Muscle of back (tissue), 11 donors: Measurements from ENCODE around the gene PRR19. TPM values are rescaled to one million over a fixed set of nuclear protein-coding genes. Genes with fewer than 3 reads are reported as not detected.
A peak's percentile ranks its signal among the peaks of the same experiment; 100 is the strongest.

Experiments
- DNase-seq, 3 donors: peaks; one replicate each; pipeline versions ENCODE4 v3.0.0 to v3.0.0-alpha.2; 2013
- polyA plus RNA-seq, 10 donors: library from polyadenylated mRNA; unstranded; fragments of 120-200 nt; gene quantifications; one replicate each; pipeline ENCODE4 v1.2.1, GENCODE V29; 2013; ENCODE audit not compliant: insufficient read length in 10 of 10

PRR19 gene
- polyA plus RNA-seq, 10 donors, result 0.47 to 1.8 (median 0.78) TPM

- peak in 1 of 3 donors; percentile 43 for DNase-seq
Measured at GRCh38 chr19:42270346-42271044, 31.4 kb upstream of the PRR19 start.

GRCh38 chr19:42271045-42271419 lies 30.9 kb upstream of the PRR19 start:
- DNase-seq, result no peak

GRCh38 chr19:42271861-42272534 lies 29.9 kb upstream of the PRR19 start:
- no peak for DNase-seq

- no peak for DNase-seq
Measured at GRCh38 chr19:42272535-42272897, 29.4 kb upstream of the PRR19 start.

GRCh38 chr19:42272989-42273406 lies 28.9 kb upstream of the PRR19 start:
- no peak for DNase-seq

GRCh38 chr19:42273407-42274064 lies 28.4 kb upstream of the PRR19 start:
- no peak for DNase-seq

GRCh38 chr19:42274065-42274682 lies 27.8 kb upstream of the PRR19 start:
- DNase-seq, result no peak

GRCh38 chr19:42275103-42275502 lies 26.8 kb upstream of the PRR19 start:
- DNase-seq, result no peak

- DNase-seq, result no peak
Measured at GRCh38 chr19:42275517-42275916, 26.4 kb upstream of the PRR19 start.

GRCh38 chr19:42276284-42276683 lies 25.6 kb upstream of the PRR19 start:
- DNase-seq, result no peak

- peak in 1 of 3 donors; percentile 4 for DNase-seq
Measured at GRCh38 chr19:42276821-42277220, 25.1 kb upstream of the PRR19 start.

GRCh38 chr19:42277821-42278451 lies 24.0 kb upstream of the PRR19 start:
- peak; percentile 42 to 80 (median 58) for DNase-seq

- DNase-seq, result no peak
Measured at GRCh38 chr19:42278452-42279154, 23.3 kb upstream of the PRR19 start.

- DNase-seq, result no peak
Measured at GRCh38 chr19:42279155-42279901, 22.6 kb upstream of the PRR19 start.

- DNase-seq, result peak; percentile 94 to 98 (median 94)
Measured at GRCh38 chr19:42279902-42280814, 21.8 kb upstream of the PRR19 start.

GRCh38 chr19:42280815-42281145 lies 21.2 kb upstream of the PRR19 start:
- DNase-seq, result no peak

GRCh38 chr19:42281146-42281826 lies 20.6 kb upstream of the PRR19 start:
- peak in 1 of 3 donors; percentile 75 for DNase-seq

- peak in 2 of 3 donors; percentile 41 to 68 for DNase-seq
Measured at GRCh38 chr19:42281827-42282762, 19.8 kb upstream of the PRR19 start.
